MM.1S (cell line): ENCODE results near the gene PIK3C2G.

ENCODE experiments used
- EZH2 ChIP-seq: fragments of 300-600 bp; sonication (generic); optimal IDR thresholded peaks from 2 replicates; pipeline ENCODE3; 2017; ENCODE audit warnings: low read depth, mild to moderate bottlenecking, antibody characterized with exemption, low read length, mixed read lengths
- TF ChIP-seq, protein P1 (sequence below): fragments of 300-600 bp; sonication (generic); IDR thresholded peaks from 2 replicates; pipeline ENCODE4 v1.5.1; 2016; ENCODE audit warnings: antibody characterized with exemption, low read length, mixed read lengths

DNA sequence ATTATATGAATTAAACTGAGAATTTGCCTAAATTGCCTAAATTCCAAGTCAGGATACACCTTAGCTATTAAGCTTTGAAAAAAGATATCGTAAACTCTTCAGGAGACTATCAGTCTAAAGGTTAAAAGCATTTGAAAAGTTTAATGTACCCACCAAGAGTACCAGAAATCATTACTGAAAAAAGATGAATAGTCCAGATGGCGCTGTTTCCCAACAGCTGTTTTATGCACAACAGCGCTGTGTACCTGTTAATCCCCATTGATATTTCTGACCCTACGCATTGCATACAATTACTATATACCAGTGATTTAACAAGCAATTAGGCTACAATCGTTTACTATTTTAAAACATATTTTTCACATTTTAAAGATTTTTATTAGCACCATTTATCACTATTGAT, 291.5 kb downstream of the PIK3C2G start:
- TF ChIP-seq, protein P1, sequence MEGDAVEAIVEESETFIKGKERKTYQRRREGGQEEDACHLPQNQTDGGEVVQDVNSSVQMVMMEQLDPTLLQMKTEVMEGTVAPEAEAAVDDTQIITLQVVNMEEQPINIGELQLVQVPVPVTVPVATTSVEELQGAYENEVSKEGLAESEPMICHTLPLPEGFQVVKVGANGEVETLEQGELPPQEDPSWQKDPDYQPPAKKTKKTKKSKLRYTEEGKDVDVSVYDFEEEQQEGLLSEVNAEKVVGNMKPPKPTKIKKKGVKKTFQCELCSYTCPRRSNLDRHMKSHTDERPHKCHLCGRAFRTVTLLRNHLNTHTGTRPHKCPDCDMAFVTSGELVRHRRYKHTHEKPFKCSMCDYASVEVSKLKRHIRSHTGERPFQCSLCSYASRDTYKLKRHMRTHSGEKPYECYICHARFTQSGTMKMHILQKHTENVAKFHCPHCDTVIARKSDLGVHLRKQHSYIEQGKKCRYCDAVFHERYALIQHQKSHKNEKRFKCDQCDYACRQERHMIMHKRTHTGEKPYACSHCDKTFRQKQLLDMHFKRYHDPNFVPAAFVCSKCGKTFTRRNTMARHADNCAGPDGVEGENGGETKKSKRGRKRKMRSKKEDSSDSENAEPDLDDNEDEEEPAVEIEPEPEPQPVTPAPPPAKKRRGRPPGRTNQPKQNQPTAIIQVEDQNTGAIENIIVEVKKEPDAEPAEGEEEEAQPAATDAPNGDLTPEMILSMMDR: no peak
- no peak for TF ChIP-seq EZH2
